EL (cell line): ENCODE results near the gene PHF14.
"Not testable (repeated sequence)": the region's sequence is repeated elsewhere in the genome, so short reads cannot be mapped to it uniquely, and the experiment has no call there.

ENCODE experiments used
- DNase-seq: peaks from one replicate; pipeline ENCODE4 v3.0.0-alpha.2; 2016

Gene PHF14, protein sequence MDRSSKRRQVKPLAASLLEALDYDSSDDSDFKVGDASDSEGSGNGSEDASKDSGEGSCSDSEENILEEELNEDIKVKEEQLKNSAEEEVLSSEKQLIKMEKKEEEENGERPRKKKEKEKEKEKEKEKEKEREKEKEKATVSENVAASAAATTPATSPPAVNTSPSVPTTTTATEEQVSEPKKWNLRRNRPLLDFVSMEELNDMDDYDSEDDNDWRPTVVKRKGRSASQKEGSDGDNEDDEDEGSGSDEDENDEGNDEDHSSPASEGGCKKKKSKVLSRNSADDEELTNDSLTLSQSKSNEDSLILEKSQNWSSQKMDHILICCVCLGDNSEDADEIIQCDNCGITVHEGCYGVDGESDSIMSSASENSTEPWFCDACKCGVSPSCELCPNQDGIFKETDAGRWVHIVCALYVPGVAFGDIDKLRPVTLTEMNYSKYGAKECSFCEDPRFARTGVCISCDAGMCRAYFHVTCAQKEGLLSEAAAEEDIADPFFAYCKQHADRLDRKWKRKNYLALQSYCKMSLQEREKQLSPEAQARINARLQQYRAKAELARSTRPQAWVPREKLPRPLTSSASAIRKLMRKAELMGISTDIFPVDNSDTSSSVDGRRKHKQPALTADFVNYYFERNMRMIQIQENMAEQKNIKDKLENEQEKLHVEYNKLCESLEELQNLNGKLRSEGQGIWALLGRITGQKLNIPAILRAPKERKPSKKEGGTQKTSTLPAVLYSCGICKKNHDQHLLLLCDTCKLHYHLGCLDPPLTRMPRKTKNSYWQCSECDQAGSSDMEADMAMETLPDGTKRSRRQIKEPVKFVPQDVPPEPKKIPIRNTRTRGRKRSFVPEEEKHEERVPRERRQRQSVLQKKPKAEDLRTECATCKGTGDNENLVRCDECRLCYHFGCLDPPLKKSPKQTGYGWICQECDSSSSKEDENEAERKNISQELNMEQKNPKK

DNA sequence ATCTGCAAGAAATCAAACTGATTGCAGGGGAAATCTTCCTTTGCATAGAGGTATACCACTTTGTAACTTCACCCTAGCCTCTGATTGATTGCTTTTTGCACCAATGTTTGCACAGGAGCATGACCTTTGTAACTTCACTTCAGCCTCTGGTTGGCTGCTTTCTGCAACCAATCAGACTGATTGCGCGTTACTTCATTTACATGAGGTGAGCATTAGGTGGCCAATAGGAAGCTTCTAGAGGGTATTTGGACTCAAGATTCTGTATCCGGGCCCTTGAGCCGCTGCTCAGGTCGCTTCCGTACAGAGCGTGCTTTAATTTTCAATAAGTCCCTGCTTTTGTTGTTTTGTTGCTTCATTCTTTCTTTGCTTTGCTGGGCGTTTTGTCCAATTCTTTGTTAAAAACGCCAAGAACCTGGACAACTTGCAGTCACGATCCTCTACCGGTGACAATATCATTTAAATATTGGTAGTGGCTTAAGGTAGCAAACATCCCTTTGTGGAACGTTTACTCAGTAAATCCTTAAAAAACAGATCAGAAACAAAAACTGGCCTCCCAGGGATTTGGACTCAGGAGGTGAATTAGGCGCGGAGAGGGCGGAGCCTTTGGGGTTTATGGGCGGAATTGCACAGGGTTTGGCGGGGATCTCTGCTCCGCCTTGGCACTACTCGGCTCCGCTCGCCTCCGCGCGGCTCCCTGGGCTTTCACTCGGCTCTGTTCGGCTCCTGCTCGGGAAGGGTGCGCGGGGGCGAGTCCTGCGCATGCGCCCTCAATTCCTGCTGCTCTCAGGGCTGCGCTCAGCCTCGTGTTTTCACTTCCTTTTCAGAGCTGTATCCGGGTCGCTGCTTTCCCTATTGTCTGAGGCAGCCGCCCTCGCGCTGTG lies at the start of gene PHF14:
PHF14 (plus strand) TSS at position 812 of the 881 bp plus-strand sequence. CDS start 452 bp downstream, outside the sequence.
- DNase-seq: peak; percentile 97

DNA sequence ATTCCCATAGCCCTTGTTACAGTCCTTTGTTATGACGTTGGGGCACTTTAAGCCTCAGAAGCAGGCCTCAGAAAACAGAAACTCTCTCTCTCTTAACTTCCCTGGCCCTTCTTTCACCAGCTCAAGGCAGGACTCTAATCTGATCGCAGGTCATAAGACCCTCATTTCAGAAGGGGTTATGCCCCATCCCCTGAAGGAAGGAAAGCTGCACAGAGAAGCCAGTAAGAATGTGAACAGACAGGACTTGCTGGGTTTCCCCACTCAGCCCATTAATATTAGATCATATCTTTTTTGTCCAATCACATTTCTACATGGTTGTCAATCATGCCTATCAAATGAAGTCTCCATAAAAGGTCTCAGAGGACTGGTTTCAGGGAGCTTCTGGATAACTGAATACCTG lies 49.3 kb upstream of the PHF14 start:
- no peak for DNase-seq

DNA sequence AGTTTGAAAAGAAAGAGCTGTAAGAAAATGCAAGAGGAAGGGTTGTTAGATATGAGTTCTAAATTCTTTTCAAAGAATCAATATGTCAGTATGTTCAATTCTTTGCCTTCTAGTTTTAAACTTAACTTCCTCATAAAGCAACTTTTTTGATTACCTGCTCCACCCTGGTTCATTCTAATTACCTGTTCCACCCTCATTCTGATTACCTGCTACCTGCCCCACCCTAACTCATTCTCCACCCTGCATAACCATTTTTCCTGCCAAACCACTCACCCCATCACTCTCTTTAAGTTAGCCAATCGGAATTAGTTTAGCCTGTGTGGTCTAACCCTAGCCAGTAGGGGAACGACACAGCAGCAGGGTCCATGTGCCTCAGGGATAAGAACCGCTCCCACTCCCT lies 45.5 kb upstream of the PHF14 start:
- not testable (repeated sequence) for DNase-seq

- DNase-seq: no peak
Observed at GRCh38 chr7:10930551-10930950, 43.1 kb upstream of the PHF14 start.

GRCh38 chr7:10931161-10931560 lies 42.5 kb upstream of the PHF14 start:
- no peak for DNase-seq

- peak; percentile 30 for DNase-seq
Observed at GRCh38 chr7:10934292-10934691, 39.4 kb upstream of the PHF14 start.

DNA sequence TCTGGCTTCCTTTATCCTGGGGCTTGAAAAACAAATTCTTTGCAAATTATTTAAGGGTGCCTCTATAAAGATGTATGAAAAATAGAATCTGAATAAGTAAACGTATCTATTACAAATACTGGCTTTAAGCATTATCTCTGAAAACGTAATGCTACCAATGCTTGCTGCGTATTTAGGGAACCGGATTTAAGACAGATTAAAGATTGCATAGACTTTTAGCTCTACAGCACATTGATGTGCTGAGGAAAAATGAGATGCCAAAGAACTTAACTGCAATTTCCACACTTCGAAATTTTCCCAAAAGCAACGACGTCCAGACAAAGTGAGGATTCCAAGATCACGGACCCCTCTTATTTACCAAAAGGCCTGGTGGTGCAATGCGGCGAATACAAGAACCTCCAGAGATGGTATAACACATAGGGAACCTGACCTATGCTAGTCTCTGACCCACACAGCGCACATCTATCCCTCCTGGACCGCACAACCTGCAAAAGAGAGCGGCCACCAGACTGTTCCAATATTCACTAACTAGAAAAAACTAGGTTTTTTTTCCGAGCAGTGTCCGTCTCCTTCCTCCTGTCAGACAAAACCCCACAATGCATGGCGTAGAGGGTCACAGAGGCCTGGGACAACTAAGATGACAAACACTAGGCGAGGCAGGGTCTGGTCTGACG lies 34.3 kb upstream of the PHF14 start:
- no peak for DNase-seq

DNA sequence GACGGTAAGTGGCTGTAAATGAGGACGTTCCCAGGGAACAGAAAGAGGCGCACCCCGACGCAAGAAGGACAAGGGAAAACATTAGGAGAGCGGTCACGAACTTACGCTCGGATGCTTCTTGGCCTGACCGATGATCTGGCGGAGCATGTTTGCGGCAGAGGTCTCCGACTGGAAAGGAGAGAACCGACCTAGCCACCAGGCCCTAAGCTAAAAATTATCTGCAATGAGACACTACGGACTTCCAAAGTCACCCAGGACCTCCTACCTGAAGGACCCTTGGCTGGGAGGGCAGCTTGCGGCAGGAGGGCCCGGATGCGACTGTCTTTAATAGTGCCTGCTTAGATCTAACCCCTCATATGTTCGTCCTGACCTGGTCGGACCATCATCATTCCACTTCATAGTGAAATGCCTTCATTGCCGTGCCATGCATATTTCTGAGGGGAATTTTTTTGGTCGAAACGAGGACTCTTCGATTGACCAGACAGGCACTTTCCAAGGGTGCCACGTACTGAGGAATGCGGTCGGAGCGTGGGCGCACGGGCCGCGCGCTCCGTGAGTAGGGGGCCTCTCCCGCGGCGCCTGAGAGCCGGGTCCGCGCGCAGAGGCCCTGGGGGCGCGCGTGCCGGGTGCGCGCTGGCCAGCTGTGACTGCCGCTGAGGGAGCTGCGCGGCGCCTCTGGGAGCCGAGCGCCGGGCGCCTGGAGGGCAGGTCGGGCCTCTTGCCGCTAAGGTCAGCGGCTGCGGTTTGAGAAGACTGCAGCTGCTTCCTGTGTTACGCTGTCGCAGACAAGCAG lies 33.6 kb upstream of the PHF14 start:
- DNase-seq: peak; percentile 93

- DNase-seq: no peak
Observed at GRCh38 chr7:10940704-10941355, 32.8 kb upstream of the PHF14 start.

DNA sequence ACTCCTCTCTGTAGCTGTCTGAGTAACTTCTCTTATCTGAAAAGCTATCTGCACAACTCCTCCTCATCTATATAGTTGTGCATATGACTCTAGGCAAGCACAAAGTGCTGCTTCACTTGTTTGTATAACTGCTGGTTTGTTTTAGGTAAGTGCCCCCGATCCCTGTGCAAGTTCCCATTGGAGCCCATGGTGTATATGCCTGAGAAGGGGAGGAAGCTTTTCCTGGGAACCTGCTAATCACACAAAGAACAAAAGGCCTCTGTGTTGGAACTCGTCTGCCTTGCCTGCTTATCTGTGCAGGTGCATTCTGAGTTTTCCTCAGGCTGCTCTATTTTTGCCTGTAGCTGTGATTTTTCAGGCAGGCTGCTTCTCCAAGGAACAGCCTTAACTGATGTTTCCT lies 23.2 kb upstream of the PHF14 start:
- DNase-seq: no peak

GRCh38 chr7:10950974-10951578 lies 22.6 kb upstream of the PHF14 start:
- not testable (repeated sequence) for DNase-seq

- no peak for DNase-seq
Observed at GRCh38 chr7:10952588-10952987, 21.1 kb upstream of the PHF14 start.

- not testable (repeated sequence) for DNase-seq
Observed at GRCh38 chr7:10953078-10953750, 20.5 kb upstream of the PHF14 start.

DNA sequence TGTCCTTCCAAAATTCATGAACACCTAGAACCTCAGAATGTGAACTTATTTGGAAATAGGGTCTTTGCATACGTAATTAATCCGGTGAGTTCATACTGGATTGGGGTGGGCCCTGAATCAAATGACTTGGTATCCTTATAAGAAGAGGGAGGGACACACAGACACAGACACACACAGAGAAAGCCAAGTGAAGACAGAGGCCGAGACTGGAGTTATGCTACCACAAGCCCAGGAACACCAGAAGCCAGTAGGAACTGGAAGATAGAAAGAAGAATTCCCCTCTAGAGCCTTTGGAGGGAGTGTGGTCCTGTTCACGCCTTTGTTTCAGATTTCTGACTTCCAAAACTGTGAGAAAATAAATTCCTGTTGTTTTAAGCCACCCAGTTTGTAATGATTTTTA lies 17.1 kb upstream of the PHF14 start:
- no peak for DNase-seq

- DNase-seq: not testable (repeated sequence)
Observed at GRCh38 chr7:10960242-10960641, 13.4 kb upstream of the PHF14 start.

- not testable (repeated sequence) for DNase-seq
Observed at GRCh38 chr7:10965016-10965415, 8.7 kb upstream of the PHF14 start.

DNA sequence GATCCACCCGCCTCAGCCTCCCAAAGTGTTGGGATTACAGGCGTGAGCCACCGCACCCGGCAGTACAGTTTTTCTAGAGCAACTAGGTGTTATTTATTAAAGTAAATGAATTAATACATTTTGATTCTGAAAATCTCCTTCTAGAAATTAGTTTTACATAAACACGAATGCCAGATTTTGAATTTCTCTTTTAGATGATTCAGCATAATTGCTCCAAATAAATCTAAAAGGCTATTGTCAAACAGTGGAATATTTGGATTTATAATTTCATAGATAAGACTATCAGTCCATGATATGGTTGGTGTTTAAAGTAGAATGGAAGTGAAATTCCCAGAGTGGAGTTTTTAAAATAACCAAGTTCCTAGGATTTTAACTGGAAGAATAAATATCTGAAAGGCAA lies 1.5 kb upstream of the PHF14 start:
- no peak for DNase-seq

- DNase-seq: peak; percentile 36
Observed at GRCh38 chr7:10973942-10974911, 555 bp downstream of the PHF14 start.
